Uterus (tissue), 4 donors: ENCODE results near the gene SLC8A2. TPM values are rescaled to one million over a fixed set of nuclear protein-coding genes. Genes with fewer than 3 reads are reported as not detected.

ENCODE experiments used
- DNase-seq, 2 donors: peaks; one replicate each; pipeline ENCODE4 v3.0.0-alpha.2; 2019 to 2020
- H3K27ac ChIP-seq, 2 donors: fragments of 200-600 bp; sonication (generic); 1 replicate in 1 of 2; 2 replicates in 1 of 2; pipeline ENCODE4 v1.5.1; 2016 to 2018
- H3K27me3 ChIP-seq, 2 donors: fragments of 200-600 bp; sonication (generic); one replicate each; pipeline ENCODE4 v1.5.1; 2018 to 2019; ENCODE audit warnings: control low read depth in 1 of 2
- H3K36me3 ChIP-seq, 2 donors: fragments of 200-600 bp; sonication (generic); one replicate each; pipeline ENCODE4 v1.5.1; 2019; ENCODE audit warnings: control low read depth in 1 of 2
- H3K4me1 ChIP-seq, 2 donors: fragments of 200-600 bp; sonication (generic); one replicate each; pipeline ENCODE4 v1.5.1; 2018 to 2019; ENCODE audit warnings: control low read depth in 1 of 2
- H3K4me3 ChIP-seq, 2 donors: fragments of 200-600 bp; sonication (generic); 1 replicate in 1 of 2; 2 replicates in 1 of 2; pipeline ENCODE4 v1.5.1; 2018 to 2019; ENCODE audit warnings: mild to moderate bottlenecking in 1 of 2
- H3K9me3 ChIP-seq, 2 donors: fragments of 200-600 bp; sonication (generic); one replicate each; pipeline ENCODE4 v1.5.1; 2019; ENCODE audit warnings: control low read depth in 1 of 2
- POLR2A ChIP-seq, 2 donors: fragments of 450-650 bp; IDR thresholded peaks; one replicate each; pipeline ENCODE4 v1.6.1; 2016; ENCODE audit warnings: antibody characterized with exemption in 2 of 2, mild to moderate bottlenecking in 1 of 2, moderate library complexity in 1 of 2
- intact Hi-C: fragments of 100-400 bp; cut with DNase I; formaldehyde crosslinking; loops from one replicate; pipeline ENCODE4 v1.15.1; 2023; ENCODE audit warnings: low total_unique reads
- total RNA-seq, 4 donors: library from RNA; depleted of rRNA in 3 of 4; stranded (reverse); fragments of >200 nt in 3 of 4; gene quantifications; one replicate each; pipeline versions ENCODE4 v1.1.0 to v1.2.4, GENCODE V29; 2014 to 2023
- TF ChIP-seq, protein P1 (sequence below), 4 experiments: fragments of 200-600 bp in 2 of 4; fragments of 450-650 bp in 2 of 4; sonication (generic) in 2 of 4; IDR thresholded peaks; one replicate each; pipeline ENCODE4 v1.5.1; 2016 to 2019; ENCODE audit warnings: antibody characterized with exemption in 4 of 4, mild to moderate bottlenecking in 2 of 4, moderate library complexity in 1 of 4
- donor health status: DM: yes; HTN: yes; CAD: no.

SLC8A2 gene
- total RNA-seq, 4 donors from 2014 or later: 3.4 to 17.8 (median 11.0) TPM

DNA sequence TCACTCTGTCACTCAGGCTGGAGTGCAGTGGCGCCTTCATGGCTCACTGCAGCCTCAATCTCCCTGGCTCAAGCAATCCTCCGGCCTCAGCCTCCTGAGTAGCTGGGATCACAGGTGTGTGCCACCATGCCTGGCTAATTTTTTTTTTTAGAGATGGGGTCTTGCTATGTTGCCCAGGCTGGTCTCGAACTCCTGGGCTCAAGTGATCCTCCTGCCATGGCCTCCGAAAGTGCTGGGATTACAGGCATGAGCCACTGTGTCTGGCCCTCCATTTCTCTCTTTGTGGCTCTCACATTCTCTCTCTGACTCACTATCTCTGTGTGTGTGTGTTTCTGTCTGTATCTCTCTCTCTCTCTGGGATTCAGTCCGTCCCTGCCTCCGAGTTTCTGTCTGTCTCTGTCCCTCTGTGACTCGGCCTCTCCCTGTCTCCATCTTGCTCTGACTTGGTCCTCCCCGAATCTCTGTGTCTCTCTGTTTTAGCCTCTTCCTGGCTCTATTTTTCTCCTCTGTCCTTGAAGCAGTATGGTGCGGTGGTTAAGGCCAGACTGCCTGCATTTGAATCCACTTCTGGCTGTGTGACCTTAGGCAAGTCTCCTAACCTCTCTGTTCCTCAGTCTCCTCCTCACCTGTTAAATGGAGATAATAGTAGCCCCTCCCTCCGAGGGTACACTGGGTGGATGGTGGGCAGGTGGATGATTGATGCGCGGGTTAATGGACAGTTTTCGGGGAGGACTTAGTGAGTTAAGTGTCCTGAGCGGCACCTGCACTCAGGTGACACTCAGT is 63.3 kb downstream of the SLC8A2 start:
- Histone ChIP-seq H3K9me3 (no peaks in the 10 kb centered on the region), H3K27me3 (no peaks in the 10 kb centered on the region), H3K27ac (no peak overlapping the region), H3K4me3 (no peak overlapping the region), H3K4me1 (no peaks in the 10 kb centered on the region), H3K36me3 (no peaks in the 10 kb centered on the region)
- TF ChIP-seq, protein P1, sequence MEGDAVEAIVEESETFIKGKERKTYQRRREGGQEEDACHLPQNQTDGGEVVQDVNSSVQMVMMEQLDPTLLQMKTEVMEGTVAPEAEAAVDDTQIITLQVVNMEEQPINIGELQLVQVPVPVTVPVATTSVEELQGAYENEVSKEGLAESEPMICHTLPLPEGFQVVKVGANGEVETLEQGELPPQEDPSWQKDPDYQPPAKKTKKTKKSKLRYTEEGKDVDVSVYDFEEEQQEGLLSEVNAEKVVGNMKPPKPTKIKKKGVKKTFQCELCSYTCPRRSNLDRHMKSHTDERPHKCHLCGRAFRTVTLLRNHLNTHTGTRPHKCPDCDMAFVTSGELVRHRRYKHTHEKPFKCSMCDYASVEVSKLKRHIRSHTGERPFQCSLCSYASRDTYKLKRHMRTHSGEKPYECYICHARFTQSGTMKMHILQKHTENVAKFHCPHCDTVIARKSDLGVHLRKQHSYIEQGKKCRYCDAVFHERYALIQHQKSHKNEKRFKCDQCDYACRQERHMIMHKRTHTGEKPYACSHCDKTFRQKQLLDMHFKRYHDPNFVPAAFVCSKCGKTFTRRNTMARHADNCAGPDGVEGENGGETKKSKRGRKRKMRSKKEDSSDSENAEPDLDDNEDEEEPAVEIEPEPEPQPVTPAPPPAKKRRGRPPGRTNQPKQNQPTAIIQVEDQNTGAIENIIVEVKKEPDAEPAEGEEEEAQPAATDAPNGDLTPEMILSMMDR (IDR thresholded peaks at IDR 0.05): no peak
- TF ChIP-seq POLR2A (IDR thresholded peaks at IDR 0.05): no peak
- DNase-seq: no peak
- intact Hi-C loops: no loop called here

DNA sequence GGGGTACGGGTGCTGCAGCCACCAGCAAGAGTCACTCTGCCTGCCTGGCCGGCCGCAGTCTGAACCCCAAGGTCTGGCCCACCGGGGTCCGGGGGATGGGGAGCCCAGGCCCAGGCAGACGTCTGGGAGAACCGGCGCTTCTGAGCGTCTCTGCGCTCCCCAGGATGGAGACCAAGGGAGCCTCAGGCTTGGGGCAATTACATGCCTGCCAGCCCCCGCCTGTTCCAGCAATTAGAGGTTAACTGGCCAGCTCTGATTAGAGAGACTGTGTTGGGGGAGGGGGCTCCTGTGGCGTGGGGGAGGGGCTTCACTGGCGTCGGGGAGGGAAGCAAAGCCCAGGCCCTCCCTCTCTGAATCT is 64.3 kb downstream of the SLC8A2 start:
- H3K36me3 ChIP-seq: no peaks in the 10 kb centered on the region
- no peaks in the 10 kb centered on the region for H3K4me1 ChIP-seq
- H3K4me3 ChIP-seq: no peak overlapping the region
- intact Hi-C loops: no loop called here
- no peak overlapping the region for H3K27ac ChIP-seq
- H3K27me3 ChIP-seq: no peaks in the 10 kb centered on the region
- no peak for DNase-seq
- H3K9me3 ChIP-seq: no peaks in the 10 kb centered on the region
- TF ChIP-seq, protein P1 (IDR thresholded peaks at IDR 0.05): no peak
- TF ChIP-seq POLR2A (IDR thresholded peaks at IDR 0.05): no peak

DNA sequence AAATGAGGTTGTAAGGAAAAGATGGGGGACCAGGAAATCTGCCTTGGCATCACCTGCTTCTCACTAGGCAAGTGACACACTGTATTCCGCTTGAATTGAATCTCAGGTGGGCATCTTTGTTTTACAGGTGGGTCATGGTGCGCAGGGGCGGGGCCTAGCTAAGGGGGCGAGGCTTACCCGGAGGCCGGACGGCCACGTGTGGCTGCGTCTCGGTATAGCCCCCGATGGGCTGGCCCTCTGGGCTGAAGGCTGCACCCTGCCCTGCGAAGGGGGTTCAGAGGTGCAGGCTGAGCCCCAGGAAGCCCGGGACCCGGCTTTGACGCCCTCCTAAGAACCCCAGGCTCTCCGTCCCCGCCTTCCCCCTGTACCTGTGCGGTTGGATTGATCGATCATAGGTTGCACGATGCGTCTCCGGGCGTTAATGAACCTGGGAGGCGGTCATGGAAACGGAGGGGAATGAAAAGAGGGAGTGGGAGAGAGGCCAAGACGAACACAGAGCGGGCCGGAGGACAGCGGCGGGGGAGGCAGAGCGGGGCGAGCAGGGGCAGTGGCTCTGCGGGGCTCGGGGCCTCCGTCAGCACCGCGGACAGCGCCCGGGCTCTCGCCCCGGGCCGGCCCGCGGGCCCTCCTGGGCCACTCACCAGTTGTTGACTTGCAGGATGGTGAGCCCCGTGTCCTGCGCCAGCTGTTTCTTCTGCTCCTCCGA is 64.8 kb downstream of the SLC8A2 start:
- Histone ChIP-seq H3K27me3 (no peaks in the 10 kb centered on the region), H3K4me3 (no peak overlapping the region)

DNA sequence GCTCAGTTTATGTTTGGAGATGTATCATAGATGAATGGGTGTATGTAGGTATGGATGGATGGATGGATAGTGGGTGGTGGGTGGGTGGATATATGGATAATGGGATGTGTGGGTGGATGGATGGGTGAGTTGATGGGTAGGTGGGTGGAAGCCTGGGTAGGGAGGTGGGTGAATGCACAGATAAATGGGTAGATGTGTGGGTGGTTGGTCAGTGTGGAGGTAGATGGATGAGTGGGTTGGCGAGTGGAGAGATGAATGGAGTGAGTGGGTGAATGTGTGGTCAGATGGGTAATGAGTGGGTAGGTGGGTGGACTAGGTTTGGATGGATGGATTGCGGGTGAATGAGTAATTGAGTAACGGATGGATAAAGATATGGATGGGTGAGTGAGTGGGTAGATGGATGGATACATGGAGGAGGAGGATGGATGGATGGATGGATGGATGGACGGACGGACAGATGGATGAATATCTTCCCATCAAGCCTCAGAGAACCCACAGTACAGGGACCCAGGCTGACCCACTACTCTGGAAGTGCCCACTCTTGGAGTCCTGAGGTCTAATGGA is 65.8 kb downstream of the SLC8A2 start:
- intact Hi-C loops: no loop called here
- no peaks in the 10 kb centered on the region for H3K36me3 ChIP-seq
- no peaks in the 10 kb centered on the region for H3K9me3 ChIP-seq
- H3K4me1 ChIP-seq: no peaks in the 10 kb centered on the region
- DNase-seq: no peak
- no peak overlapping the region for H3K27ac ChIP-seq
- TF ChIP-seq POLR2A (IDR thresholded peaks at IDR 0.05): no peak
- TF ChIP-seq, protein P1 (IDR thresholded peaks at IDR 0.05): no peak
- no peaks in the 10 kb centered on the region for H3K27me3 ChIP-seq
- no peak overlapping the region for H3K4me3 ChIP-seq

More for the DNA sequence above, 64.8 kb downstream of the SLC8A2 start:
- TF ChIP-seq POLR2A (IDR thresholded peaks at IDR 0.05): no peak
- TF ChIP-seq, protein P1 (IDR thresholded peaks at IDR 0.05): no peak
- Histone ChIP-seq H3K9me3 (no peaks in the 10 kb centered on the region), H3K27ac (no peak overlapping the region), H3K4me1 (no peaks in the 10 kb centered on the region), H3K36me3 (no peaks in the 10 kb centered on the region)
- intact Hi-C loops: no loop called here
- DNase-seq: no peak

DNA sequence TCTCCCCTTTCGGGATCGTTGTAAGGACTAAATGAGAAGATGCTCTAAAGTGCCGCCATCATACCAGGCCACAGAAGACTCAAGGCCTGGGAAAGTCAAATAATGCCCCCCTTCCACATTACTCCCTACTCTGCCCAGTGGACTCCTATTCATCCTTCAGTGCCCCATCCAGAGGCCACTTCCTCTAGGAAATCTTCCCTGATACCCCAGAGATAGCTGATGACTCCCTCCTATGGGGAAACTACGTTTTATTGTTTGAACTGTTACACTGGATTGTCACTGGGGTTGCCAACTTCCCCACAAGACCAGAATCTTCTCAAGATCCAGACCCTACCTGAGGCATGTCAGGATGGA is 66.5 kb downstream of the SLC8A2 start:
- no peak for TF ChIP-seq POLR2A (IDR thresholded peaks at IDR 0.05)
- TF ChIP-seq, protein P1 (IDR thresholded peaks at IDR 0.05): no peak
- no peaks in the 10 kb centered on the region for H3K9me3 ChIP-seq

More for the DNA sequence above, 66.5 kb downstream of the SLC8A2 start:
- H3K4me1 ChIP-seq: no peaks in the 10 kb centered on the region
- H3K27ac ChIP-seq: no peak overlapping the region
- intact Hi-C loops: no loop called here
- no peaks in the 10 kb centered on the region for H3K27me3 ChIP-seq
- no peak overlapping the region for H3K4me3 ChIP-seq
- no peaks in the 10 kb centered on the region for H3K36me3 ChIP-seq
- no peak for DNase-seq
